GM18870 (cell line): ENCODE data around the gene RHNO1.
"Not testable (repeated sequence)": the region's sequence is repeated elsewhere in the genome, so short reads cannot be mapped to it uniquely, and the experiment has no call there.

ENCODE experiments used
- ATAC-seq: cut with Tn5 transposase; IDR thresholded peaks from one replicate; pipeline ENCODE4 v1.9.1; 2021; ENCODE audit warnings: moderate library complexity; ENCODE audit not compliant: unreplicated experiment

The RHNO1 gene

GRCh38 chr12:2858334-2858733, 18.7 kb upstream of the RHNO1 start:
- ATAC-seq = no peak

- ATAC-seq = no peak
Measured at GRCh38 chr12:2858944-2859421, 18.0 kb upstream of the RHNO1 start.

DNA sequence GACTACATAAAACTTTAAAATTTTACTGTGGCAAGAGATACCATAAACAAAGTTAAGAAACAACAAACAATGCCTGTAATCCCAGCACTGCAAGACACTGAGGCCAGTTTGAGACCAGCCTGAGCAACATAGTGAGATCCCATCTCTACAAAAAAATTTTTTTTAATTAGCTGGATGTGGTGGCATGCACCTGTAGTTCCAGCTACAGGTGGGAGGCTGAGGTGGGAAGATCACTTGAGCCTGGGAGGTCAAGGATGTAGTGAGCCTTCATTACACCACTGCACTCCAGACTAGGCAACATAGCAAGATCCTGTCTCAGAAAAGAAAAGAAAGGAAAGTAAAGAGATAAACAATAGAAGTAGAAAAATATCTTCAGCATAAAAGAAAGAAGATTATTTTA, 16.9 kb upstream of the RHNO1 start:
- ATAC-seq = no peak

DNA sequence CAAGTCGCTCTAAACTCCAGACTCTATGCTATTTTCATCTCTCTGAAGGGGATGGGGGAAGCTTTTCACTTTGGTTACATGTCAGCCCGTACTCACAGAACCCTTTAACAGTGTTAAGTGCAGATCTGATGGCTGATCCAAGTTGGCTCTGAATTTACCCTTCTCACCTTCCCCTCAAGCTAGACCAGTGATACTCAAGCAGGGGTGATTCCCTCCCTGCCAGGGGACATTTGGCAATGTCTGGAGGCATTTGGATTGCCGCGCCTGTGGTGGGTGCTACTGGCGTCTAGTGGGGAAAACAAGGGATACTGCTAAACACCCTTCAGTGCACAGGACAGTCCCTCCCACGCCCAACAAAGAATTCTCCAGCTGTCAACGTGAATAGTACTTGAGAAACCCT, 14.1 kb upstream of the RHNO1 start:
- no peak for ATAC-seq

DNA sequence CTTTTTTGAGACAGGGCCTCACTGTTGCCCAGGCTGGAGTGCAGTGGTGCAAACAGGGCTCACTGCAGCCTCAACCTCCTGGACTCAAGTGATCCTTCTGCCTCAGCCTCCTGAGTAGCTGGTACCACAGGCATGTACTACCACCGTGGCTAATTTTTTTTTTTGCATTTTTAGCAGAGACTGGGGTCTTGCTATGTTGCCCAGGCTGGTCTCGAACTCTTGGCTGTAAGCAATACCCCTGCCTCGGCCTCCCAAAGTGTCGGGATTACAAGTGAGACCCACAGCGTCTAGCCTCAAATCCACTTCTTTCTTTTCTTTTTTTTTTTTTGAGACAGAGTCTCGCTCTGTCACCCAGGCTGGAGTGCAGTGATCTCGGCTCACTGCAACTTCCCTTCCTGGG, 13.6 kb upstream of the RHNO1 start:
- not testable (repeated sequence) for ATAC-seq

GRCh38 chr12:2864198-2864597, 12.8 kb upstream of the RHNO1 start:
- ATAC-seq = no peak

- ATAC-seq = not testable (repeated sequence)
Measured at GRCh38 chr12:2868986-2869632, 7.9 kb upstream of the RHNO1 start.

DNA sequence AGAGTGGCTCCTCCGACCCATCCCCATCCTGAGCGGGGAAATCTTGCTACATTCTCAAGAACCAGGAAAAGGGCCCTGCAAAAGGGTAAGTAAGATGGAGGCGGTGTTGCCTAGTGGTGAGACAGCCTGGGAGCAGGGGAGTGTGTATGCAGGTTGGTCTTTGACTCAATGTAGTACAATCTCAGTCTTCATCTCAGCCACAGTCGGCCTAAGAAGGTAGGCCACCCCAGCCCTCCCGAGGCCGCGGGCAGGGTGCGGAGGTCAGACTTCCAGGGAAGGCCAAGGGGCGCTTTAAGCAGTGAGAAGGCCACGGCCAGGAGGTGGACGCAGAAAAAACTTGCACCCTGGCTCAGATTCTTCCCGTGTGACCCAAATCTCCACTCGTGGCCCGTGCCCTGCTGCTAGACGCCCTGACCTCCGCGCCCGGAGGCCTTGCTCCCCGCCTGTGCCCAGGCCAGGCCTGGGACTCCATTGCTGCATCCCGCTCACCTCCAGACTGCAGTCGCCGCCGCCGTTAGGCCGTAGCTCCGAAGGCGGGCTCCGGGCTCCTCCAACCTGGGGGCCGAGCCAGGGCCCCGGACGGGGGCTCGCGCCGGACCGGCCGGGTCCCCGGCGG, 484 bp upstream of the RHNO1 start:
- no peak for ATAC-seq

DNA sequence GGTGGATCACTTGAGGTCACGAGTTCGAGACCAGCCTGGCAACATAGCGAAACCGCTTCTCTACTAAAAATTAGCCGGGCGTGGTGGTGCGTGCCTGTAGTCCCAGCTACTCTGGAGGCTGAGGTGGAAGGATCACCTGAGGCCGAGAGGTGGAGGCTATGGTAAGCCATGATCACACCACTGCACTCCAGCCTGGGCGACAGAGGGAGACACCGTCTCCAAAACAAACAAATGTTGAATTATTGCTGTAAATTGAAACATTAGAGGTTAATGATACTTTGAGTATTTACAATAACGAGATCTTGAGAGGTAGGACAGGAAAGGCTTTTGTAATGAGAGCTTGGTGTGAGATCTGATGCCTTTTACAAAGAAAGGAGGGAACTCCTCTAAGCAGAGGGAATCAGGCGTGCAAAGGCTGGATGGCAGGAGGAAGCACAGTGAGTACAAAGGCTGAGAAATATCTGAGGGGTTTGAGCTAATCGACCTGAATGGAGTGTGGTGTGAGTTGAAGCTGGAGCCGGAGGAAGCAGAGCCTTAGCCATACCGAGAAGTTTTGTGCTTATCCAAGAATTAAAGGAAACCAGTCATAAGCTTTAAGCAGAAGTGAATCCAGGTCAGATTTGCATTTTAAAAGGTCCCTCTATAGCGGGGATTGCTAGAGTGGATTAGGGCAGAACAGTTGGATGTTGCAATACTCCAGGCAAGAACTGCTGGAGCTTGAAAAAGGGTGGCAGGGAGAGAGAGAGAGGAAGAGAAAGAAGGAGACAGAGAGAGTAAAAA, 1.1 kb downstream of the RHNO1 start:
- ATAC-seq = no peak

DNA sequence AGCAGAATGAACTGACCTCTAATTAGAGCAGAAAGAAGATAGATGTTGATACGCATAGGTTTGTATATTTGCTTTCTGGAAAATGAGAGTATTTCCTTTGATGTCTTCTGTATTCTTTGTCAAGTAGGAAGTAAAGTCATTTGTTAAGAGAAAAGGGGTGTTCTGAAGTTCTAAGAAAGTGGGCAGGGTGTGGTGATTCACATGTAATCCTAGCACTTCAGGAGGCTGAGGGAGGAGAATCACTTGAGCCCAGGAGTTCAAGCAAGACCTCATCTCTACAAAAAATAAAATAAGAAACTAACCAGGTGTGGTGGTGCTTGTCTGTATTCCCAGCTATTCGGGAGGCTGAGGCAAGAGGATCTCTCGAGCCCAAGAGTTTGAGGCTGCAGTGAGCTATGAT, 2.8 kb downstream of the RHNO1 start:
- ATAC-seq = no peak

DNA sequence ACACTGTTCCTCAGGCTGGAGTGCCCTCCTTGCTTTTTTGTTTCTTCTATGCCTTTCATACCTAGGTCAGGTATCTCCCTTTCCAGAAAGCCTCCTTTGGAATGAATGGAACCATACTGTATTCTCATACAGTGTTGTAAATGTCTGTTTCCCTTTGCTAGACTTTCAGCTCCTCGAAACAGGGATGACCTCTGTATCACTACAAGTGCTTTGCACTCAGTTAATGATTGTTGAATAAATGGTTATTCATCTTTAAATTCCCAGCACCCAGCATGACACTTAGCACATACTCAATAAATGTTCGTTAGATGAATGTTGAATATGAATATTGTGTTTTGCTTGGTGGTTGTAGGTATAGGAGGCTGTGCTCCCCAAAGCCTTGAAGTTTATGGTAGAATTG, 7.8 kb downstream of the RHNO1 start:
- no peak for ATAC-seq

- ATAC-seq = no peak
Measured at GRCh38 chr12:2886768-2887450, 9.9 kb downstream of the RHNO1 start.

DNA sequence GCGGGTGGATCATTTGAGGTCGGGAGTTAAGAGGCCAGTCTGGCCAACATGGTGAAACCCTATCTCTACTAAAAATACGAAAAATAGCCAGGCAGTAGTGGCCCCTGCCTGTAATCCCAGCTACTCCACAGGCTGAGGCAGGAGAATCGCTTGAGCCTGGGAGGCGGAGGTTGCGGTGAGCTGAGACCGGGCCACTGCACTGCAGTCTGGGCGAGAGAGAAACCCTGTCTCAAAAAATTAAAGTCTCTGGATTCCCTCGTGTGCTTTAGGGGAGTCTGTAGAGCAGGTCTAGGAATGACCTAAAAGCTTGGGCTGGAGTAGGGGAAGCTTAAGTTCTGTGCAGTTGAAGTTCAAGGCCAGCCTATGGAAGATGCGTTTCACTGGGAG, 13.0 kb downstream of the RHNO1 start:
- no peak for ATAC-seq

GRCh38 chr12:2890388-2891239, 13.6 kb downstream of the RHNO1 start, which contains the start of gene TULP3:
Gene TULP3, plus strand, starts transcription at chr12:2890891. Its CDS starts 57 bp downstream, at chr12:2890948.
- peak; percentile 92 for ATAC-seq

- no peak for ATAC-seq
Measured at GRCh38 chr12:2891240-2892053, 14.4 kb downstream of the RHNO1 start.

DNA sequence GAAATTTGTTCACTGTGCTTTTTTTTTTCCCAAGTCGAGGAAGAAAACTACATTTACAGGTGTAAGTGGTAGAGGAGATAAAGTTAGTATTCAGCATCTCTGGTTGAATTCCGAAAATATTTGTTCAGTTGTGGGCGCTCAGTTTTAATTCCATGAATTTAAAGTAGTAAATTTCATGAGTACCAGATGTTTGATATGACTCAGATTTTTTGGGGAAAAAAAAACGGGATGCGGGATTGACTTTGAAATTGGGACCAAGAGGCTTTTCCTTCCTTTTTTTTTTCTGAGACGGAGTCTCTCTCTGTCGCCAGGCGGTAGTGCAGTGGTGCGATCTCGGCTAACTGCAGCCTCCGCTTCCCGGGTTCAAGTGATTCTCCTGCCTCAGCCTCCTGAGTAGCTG, 15.2 kb downstream of the RHNO1 start:
- no peak for ATAC-seq

- ATAC-seq = no peak
Measured at GRCh38 chr12:2893007-2893406, 16.0 kb downstream of the RHNO1 start.

DNA sequence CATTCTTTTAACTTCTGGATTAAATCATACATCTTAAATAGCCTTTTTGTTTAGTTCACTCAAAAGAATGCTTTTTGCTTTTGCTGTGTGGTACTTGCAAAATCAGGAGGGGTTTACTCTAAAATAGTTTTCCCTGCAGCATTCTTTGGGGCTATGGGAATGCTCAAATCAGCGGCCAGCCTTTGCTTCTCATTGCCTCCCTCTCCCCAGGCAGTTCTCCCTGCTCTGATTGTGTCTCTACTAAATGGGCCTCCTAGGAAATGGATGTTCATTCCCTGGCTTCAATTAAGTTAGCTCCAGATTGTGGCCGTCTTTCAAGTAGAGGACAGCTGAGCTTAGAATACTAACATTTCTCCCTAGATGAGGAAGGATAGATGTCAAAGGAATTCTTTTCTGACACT, 18.0 kb downstream of the RHNO1 start:
- no peak for ATAC-seq

- no peak for ATAC-seq
Measured at GRCh38 chr12:2895511-2895910, 18.5 kb downstream of the RHNO1 start.

DNA sequence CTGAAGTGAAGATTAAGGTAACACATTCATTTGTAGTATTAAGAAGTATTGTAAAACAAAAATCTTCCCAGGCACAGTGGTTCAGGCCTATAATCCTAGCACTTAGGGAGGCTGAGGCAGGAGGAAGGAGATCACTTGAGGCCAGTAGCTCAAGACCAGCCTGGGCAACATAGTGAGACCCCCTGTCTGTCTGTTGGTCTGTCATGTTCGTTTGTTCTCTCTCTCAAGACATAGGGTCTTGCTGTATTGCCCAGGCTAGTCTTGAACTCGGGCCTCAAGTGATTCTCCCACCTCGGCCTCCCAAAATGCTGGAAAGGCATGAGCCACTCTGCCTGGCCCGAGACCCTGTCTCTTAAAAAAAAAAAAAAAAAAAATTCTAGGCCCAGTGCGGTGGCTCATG, 20.4 kb downstream of the RHNO1 start:
- ATAC-seq = no peak
